NAMALWA (cell line): Measurements from ENCODE around the gene VIPR2.
"Not testable (repeated sequence)": the region's sequence is repeated elsewhere in the genome, so short reads cannot be mapped to it uniquely, and the experiment has no call there.

Experiments used
- DNase-seq: peaks from one replicate; pipeline ENCODE4 v3.0.0-alpha.2; 2015; ENCODE audit warnings: low spot score

The VIPR2 gene

GRCh38 chr7:159104188-159104920, 40.3 kb downstream of the VIPR2 start:
- DNase-seq: no peak

DNA sequence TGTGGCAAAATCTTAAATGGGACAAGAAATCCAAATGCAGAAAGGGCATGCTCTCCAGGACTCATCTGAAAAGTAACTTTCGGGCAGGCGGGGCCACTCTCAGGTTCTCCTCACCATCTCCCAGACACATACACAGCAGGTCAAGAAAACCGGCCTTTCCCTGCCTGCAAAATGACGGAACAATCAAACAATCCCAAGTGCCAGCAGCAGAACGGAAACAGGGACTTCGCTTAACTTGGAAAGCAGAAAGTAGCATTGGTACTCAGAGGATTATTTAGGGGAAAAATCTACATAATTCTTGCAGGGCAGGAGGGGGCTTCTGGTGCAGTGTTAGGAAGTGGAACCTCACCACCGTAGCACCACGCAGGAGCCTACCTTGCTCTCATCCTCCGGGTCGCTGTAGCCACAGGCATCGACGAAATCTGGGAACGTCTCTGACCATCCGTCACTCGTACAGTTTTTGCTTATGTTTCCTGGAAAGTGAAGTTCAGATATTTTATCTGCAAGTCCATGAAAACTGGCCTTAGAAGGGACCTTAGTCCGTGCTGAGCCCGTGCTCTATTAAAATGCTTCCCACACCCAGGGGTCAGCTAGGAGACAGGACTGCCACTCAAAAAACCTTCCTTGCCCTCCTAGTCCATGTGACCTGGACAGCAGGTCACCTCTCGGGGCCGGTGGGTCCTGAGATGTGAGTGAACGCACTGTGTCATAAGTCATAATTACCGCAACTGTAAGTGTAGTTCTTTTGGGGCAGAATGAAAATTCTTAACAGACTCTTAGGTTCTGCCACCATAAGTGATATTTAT, 41.1 kb downstream of the VIPR2 start:
- no peak for DNase-seq

DNA sequence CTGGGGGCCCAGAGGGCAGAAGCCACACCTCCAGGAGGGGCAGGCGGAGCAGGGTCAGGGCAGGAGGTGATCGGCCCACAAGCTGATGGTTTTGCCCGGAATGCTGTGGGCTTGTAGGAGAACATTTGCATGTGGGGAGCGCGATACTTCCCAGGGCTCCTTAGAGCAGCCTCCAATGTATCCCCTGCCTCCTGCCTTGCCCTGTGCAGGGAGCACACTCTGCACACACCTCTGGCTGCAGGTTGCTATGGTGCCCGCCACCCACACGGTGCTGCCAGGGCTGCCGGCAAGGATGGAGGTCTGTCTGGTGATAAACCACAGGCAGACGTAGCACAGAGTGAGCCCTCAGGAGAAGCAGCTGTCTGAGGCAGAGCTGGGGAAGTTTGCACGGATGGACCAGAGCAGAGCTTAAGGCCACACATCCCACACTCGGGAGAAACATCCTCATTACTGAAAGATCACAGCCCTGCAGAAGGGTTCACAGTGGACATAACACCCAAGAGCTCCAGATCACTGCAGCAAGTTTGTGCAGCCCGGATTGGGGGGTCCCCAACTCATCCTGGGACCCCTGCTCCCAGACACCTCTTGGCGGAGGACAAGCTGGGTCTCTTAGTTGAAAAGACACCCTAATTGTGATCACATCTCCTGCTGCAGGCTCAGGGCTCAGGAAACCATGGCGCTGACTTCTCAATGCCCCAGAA, 41.8 kb downstream of the VIPR2 start:
- DNase-seq: no peak

DNA sequence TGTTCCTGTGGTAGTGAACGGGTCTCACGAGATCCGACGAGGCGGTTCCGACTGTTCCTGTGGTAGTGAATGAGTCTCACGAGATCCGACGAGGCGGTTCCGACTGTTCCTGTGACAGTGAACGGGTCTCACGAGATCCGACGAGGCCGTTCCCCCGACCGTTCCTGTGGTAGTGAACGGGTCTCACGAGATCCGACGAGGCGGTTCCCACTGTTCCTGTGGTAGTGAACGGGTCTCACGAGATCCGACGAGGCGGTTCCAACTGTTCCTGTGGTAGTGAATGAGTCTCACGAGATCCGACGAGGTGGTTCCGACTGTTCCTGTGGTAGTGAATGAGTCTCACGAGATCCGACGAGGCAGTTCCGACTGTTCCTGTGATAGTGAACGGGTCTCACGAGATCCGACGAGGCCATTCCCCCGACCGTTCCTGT, 43.0 kb downstream of the VIPR2 start:
- DNase-seq: not testable (repeated sequence)

- DNase-seq: not testable (repeated sequence)
Measured at GRCh38 chr7:159101083-159101395, 43.6 kb downstream of the VIPR2 start.

- DNase-seq: not testable (repeated sequence)
Measured at GRCh38 chr7:159100281-159101082, 44.2 kb downstream of the VIPR2 start.

DNA sequence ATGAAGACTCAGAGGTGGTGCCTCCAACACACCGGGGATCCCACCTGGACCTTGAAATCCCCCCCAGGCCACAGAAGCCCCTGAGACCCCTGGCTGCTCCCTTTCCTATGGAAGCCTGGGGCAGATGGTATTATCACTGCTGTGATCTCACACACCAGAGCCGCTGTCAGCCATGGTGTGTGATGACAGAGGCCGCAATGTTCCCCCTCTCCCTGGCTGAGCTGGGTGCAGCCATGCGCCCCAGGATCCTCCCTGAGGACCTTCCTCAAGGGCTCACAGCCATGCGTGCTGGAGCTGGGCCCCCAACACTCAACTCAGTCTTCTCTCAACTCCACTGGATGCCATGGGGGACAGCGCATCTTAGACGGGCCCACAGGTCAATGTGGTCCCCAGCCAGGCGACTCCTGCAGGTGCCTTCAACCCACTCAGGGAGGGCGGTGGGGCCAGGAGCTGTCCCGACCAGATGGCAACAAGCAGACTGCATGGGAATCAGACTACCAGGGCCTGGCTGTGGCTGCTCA, 44.9 kb downstream of the VIPR2 start:
- no peak for DNase-seq

- no peak for DNase-seq
Measured at GRCh38 chr7:159098811-159099655, 45.6 kb downstream of the VIPR2 start.

GRCh38 chr7:159098424-159098786, 46.3 kb downstream of the VIPR2 start:
- DNase-seq: no peak

- DNase-seq: no peak
Measured at GRCh38 chr7:159097661-159098423, 46.8 kb downstream of the VIPR2 start.

DNA sequence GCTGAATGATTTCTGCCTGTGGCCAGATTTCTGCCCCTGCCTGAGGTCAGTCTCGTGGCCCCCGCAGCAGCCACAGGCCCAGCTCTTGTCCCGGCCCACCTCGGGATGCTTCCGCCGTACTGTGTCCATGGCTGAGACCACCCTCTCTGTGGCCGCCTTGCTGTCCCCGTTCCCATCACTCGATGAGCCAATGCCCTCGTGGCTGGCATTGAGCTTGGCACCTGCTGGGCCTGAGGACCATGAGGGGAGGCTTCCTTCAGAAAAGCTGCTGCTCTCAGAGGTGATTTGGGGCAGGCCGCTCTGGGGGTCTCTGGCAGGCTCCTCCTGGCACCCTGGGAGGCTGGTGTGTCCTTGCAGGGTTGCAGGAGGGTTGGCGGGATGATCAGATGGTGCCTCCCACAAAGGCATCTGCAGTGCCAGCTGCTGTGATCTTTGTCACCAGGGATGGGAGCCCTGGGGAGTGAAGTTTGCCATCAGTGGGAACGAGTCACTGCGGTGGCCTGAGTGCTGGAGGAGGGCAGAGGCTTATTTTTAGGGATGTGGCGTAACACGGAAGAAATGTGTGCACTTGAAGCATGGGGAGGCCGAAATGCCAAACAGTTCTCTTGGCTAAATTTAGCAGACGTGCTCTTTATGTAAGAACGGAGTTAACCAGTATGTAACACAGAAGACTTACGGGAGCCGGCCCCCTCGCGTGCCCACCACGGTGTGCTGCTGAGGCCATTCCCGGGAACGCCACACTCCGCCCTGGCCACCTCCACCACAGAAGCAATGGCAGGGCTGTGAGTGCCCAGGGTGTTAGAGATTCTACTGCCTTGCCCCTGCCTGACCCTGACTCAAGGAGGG, 47.7 kb downstream of the VIPR2 start:
- DNase-seq: no peak

GRCh38 chr7:159095979-159096411, 48.7 kb downstream of the VIPR2 start:
- no peak for DNase-seq

DNA sequence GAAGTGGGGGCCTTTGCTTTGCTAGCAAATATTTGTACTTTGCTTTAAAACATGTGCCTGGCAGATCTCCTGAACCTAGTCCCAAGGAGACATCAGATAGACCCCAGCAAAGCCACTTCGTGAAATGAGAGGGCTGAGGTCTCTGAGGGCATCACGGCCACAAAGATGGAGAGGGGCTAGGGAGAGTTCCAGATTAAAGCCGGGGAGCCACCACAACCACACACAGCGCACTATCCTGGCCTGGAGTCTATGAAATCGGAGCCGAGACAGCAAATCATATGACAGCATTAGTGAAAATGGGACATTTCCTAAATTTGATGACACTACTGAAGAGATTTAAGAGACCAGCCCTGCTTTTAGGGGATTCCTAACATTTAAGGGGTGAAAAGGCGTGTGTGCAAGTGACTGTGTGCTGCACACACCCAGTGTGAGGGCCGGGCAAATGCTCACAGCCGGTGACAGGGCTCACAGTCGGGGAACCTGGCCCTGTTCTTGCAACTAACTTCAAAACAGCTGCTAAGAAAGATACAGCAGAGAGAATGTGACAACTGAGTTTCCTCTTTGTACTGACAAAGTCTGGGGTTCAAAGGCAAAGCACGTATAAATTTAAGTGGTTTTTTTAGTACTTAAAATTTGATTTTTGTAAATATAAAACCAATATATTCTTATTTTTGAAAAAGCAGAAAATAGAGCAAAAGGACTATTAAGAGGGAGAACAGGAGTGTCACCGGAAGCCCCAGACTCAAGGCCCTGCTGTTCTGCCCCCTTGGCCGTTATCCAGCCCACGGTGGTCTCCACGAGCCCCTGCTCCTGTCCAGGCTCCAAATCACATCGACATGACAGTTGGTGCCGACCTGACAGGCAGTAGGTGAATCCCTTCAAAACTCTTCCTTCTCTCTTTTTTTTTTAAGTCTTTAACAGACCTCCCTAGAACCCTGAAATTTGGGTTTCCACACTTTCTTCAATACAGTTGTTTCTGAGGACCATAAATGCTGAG, 49.5 kb downstream of the VIPR2 start:
- no peak for DNase-seq

- DNase-seq: no peak
Measured at GRCh38 chr7:159094023-159094740, 50.5 kb downstream of the VIPR2 start.

DNA sequence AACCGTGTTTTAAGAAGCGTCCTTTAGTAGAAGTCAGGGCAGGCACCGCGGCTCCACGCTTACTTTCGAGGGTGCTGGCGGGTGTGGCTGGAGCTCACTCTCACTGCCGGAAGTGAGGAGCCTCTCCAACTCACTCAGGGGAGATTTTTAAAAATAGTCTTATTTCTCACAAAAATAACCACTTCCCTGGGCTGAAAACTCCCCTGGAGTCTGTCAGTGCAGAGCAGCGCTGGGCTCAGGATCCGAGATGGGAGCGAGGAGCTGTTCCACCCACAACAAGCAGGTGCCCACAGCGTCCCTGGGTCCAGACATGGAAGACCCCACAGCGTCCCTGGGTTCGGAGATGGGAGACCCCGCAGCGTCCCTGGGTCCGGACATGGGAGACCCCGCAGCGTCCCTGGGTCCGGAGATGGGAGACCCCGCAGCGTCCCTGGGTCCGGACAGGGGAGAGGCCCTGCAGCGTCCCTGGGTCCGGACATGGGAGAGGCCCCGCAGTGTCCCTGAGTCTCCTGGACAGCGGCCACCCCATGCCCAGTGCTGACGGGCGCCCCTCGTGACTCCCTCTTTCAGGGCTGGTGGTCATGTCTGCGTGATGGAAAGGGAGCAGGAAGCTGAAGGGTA, 51.2 kb downstream of the VIPR2 start:
- DNase-seq: no peak

- DNase-seq: no peak
Measured at GRCh38 chr7:159092701-159093121, 52.0 kb downstream of the VIPR2 start.
